OCI-LY3 (cell line): ENCODE results near the gene SLC7A1.

ENCODE experiments used
- H2AFZ ChIP-seq: fragments of 200-600, 300-600 bp; shearing (Covaris generic); 2 replicates; pipeline ENCODE4 v1.6.0; 2014; ENCODE audit warnings: antibody characterized with exemption, low read depth, low read length
- H3K27ac ChIP-seq: fragments of 200-600, 300-600 bp; sonication (generic); 2 replicates; pipeline ENCODE4 v1.5.1; 2014; ENCODE audit warnings: mild to moderate bottlenecking, low read length, moderate library complexity, mixed read lengths
- H3K27me3 ChIP-seq: fragments of 200-600, 300-600 bp; sonication (generic); 2 replicates; pipeline ENCODE4 v1.6.1; 2014; ENCODE audit warnings: low read depth, low read length, mixed read lengths
- H3K36me3 ChIP-seq: fragments of 200-600, 300-600 bp; sonication (generic); replicated peaks from 2 replicates; pipeline ENCODE3; 2014; ENCODE audit warnings: low read depth, low read length, mixed read lengths
- H3K4me1 ChIP-seq: fragments of 300-600, 200-600 bp; sonication (generic); 2 replicates; pipeline ENCODE4 v1.6.1; 2014; ENCODE audit warnings: low read length, mixed read lengths
- H3K4me2 ChIP-seq: fragments of 200-600, 300-600 bp; sonication (generic); 2 replicates; pipeline ENCODE4 v1.6.1; 2014; ENCODE audit warnings: low read length, mixed read lengths
- H3K4me3 ChIP-seq: fragments of 300-600, 200-600 bp; sonication (generic); 2 replicates; pipeline ENCODE4 v1.5.1; 2014; ENCODE audit warnings: antibody characterized with exemption, mild to moderate bottlenecking, low read length, moderate library complexity
- H3K79me2 ChIP-seq: fragments of 300-600, 200-600 bp; shearing (Covaris generic); 2 replicates; pipeline ENCODE4 v1.6.1; 2014; ENCODE audit warnings: mild to moderate bottlenecking, low read length, mixed read lengths
- H3K9ac ChIP-seq: fragments of 300-600, 200-600 bp; shearing (Covaris generic); 2 replicates; pipeline ENCODE4 v1.6.0; 2014; ENCODE audit warnings: mild to moderate bottlenecking, low read length, moderate library complexity
- H3K9me3 ChIP-seq: fragments of 200-600, 300-600 bp; shearing (Covaris generic); 2 replicates; pipeline ENCODE4 v1.6.1; 2014; ENCODE audit warnings: low read length, mixed read lengths; ENCODE audit not compliant: insufficient read depth
- H4K20me1 ChIP-seq: fragments of 200-600, 300-600 bp; sonication (generic); 2 replicates; pipeline ENCODE4 v1.6.1; 2016; ENCODE audit warnings: low read length, mixed read lengths; ENCODE audit not compliant: insufficient read depth
- CTCF ChIP-seq: fragments of 200-600, 300-600 bp; sonication (generic); IDR thresholded peaks from 2 replicates; pipeline ENCODE4 v1.5.1; 2014; ENCODE audit warnings: antibody characterized with exemption, low read length, low read depth
- EZH2phosphoT487 ChIP-seq: fragments of 200-600 bp; shearing (Covaris generic); IDR thresholded peaks from 2 replicates; pipeline ENCODE4 v1.6.1; 2018; ENCODE audit warnings: antibody characterized with exemption, mixed run types, low read depth

Gene SLC7A1

GRCh38 chr13:29570051-29570654, 25.3 kb downstream of the SLC7A1 start:
- Histone ChIP-seq H3K27me3 (no peaks in the 10 kb centered on the region), H4K20me1 (peaks cover 100% of the 10 kb centered on the region), H3K36me3 (peaks cover 10% of the 10 kb centered on the region), H3K4me1 (peaks cover 15% of the 10 kb centered on the region), H3K4me3 (no peak overlapping the region), H3K9ac (no peak overlapping the region), H2AFZ (no peak overlapping the region), H3K27ac (no peak overlapping the region), H3K4me2 (no peak overlapping the region), H3K9me3 (no peaks in the 10 kb centered on the region), H3K79me2 (peaks cover 100% of the 10 kb centered on the region)
- TF ChIP-seq EZH2phosphoT487 (no peak), CTCF (no peak)

- Histone ChIP-seq H2AFZ (no peak overlapping the region), H3K4me3 (no peak overlapping the region), H3K4me1 (peaks cover 15% of the 10 kb centered on the region), H3K9ac (no peak overlapping the region), H3K27ac (no peak overlapping the region), H3K36me3 (peaks cover 7% of the 10 kb centered on the region), H3K9me3 (no peaks in the 10 kb centered on the region), H4K20me1 (peaks cover 99% of the 10 kb centered on the region), H3K4me2 (no peak overlapping the region), H3K27me3 (no peaks in the 10 kb centered on the region), H3K79me2 (peaks cover 100% of the 10 kb centered on the region)
- no peak for TF ChIP-seq CTCF
These were observed 26.0 kb downstream of the SLC7A1 start for GRCh38 chr13:29569253-29570050.

GRCh38 chr13:29568731-29569130, 26.8 kb downstream of the SLC7A1 start:
- Histone ChIP-seq H2AFZ (no peak overlapping the region), H3K27me3 (no peaks in the 10 kb centered on the region), H3K79me2 (peaks cover 100% of the 10 kb centered on the region), H3K4me1 (peaks cover 8% of the 10 kb centered on the region), H3K9ac (no peak overlapping the region), H3K9me3 (no peaks in the 10 kb centered on the region), H4K20me1 (peaks cover 99% of the 10 kb centered on the region), H3K4me3 (no peak overlapping the region), H3K4me2 (no peak overlapping the region), H3K27ac (no peak overlapping the region), H3K36me3 (peaks cover 7% of the 10 kb centered on the region)
- no peak for TF ChIP-seq CTCF
- TF ChIP-seq EZH2phosphoT487, result no peak

- H3K9ac ChIP-seq, result no peak overlapping the region
- peaks cover 99% of the 10 kb centered on the region for H4K20me1 ChIP-seq
- H3K27ac ChIP-seq, result no peak overlapping the region
- peaks cover 7% of the 10 kb centered on the region for H3K36me3 ChIP-seq
- peaks cover 100% of the 10 kb centered on the region for H3K79me2 ChIP-seq
- no peaks in the 10 kb centered on the region for H3K4me1 ChIP-seq
- TF ChIP-seq EZH2phosphoT487 (no peak), CTCF (no peak)
- no peak overlapping the region for H2AFZ ChIP-seq
- no peaks in the 10 kb centered on the region for H3K9me3 ChIP-seq
- no peak overlapping the region for H3K4me2 ChIP-seq
- no peaks in the 10 kb centered on the region for H3K27me3 ChIP-seq
- no peak overlapping the region for H3K4me3 ChIP-seq
These were observed 28.1 kb downstream of the SLC7A1 start for GRCh38 chr13:29567411-29567810.
